PC-3 (cell line): ENCODE results near the gene RHOV. TPM values are rescaled to one million over a fixed set of nuclear protein-coding genes. Genes with fewer than 3 reads are reported as not detected.
A peak's percentile ranks its signal among the peaks of the same experiment; 100 is the strongest.

Source experiments
- ATAC-seq: fragments of 200-7000 bp; cut with Tn5 transposase; 2 replicates; pipeline ENCODE4 v1.9.1; 2020; ENCODE audit warnings: mild to moderate bottlenecking, moderate library complexity
- BruUV-seq: library from RNA; stranded (reverse); fragments of 400-500 nt; replicated peaks from 2 replicates; lab custom pipeline; 2021; lab: Mats Ljungman, UMichigan
- CTCF ChIA-PET: fragments of 300-600 bp; sonication (Branson Sonifier 250); formaldehyde crosslinking; loops from one replicate; lab custom pipeline; 2022; ENCODE audit warnings: antibody characterized with exemption; lab: Charles Lee
- POLR2A ChIA-PET: fragments of 300-600 bp; sonication (Branson Sonifier 250); formaldehyde crosslinking; loops from one replicate; lab custom pipeline; 2022; ENCODE audit warnings: antibody characterized with exemption; ENCODE audit not compliant: unreplicated experiment; lab: Charles Lee
- DNase-seq: peaks from one replicate; pipeline ENCODE4 v3.0.0-alpha.2; 2015
- H2AFZ ChIP-seq: fragments of 300-600 bp; sonication (generic); 2 replicates; pipeline ENCODE4 v1.6.0; 2016; ENCODE audit warnings: antibody characterized with exemption, low read length
- H3F3A ChIP-seq: fragments of 300-600 bp; sonication (generic); one replicate; pipeline ENCODE4 v1.6.0; 2017; ENCODE audit warnings: antibody characterized with exemption, low read length, control low read depth, mild to moderate bottlenecking; ENCODE audit not compliant: unreplicated experiment
- H3K27ac ChIP-seq: fragments of 300-600 bp; sonication (generic); 2 replicates; pipeline ENCODE4 v1.5.1; 2016; ENCODE audit warnings: mild to moderate bottlenecking, low read length
- H3K27me3 ChIP-seq: fragments of 300-600 bp; sonication (generic); 2 replicates; pipeline ENCODE4 v1.6.1; 2016; ENCODE audit warnings: low read length, mixed read lengths
- H3K36me3 ChIP-seq: fragments of 300-600 bp; sonication (generic); 2 replicates; pipeline ENCODE4 v1.6.1; 2016; ENCODE audit warnings: low read depth, mixed run types, low read length, mixed read lengths
- H3K4me1 ChIP-seq: fragments of 300-600 bp; sonication (generic); 2 replicates; pipeline ENCODE4 v1.5.1; 2016; ENCODE audit warnings: low read length; ENCODE audit not compliant: insufficient read depth
- H3K4me2 ChIP-seq: fragments of 300-600 bp; sonication (generic); 2 replicates; pipeline ENCODE4 v1.6.0; 2016; ENCODE audit warnings: low read length
- H3K4me3 ChIP-seq: fragments of 300-600 bp; sonication (generic); 2 replicates; pipeline ENCODE4 v1.5.1; 2016; ENCODE audit warnings: mild to moderate bottlenecking, low read length, mixed read lengths
- H3K79me2 ChIP-seq: fragments of 300-600 bp; sonication (generic); 2 replicates; pipeline ENCODE4 v1.6.1; 2017; ENCODE audit warnings: low read length, mixed read lengths
- H3K9ac ChIP-seq: fragments of 300-600 bp; sonication (generic); 2 replicates; pipeline ENCODE4 v1.6.0; 2016; ENCODE audit warnings: mild to moderate bottlenecking, low read length
- H3K9me2 ChIP-seq: fragments of 300-600 bp; sonication (generic); replicated peaks from 2 replicates; pipeline ENCODE4 v1.6.1; 2016; ENCODE audit warnings: mixed run types, low read length, mixed read lengths
- H3K9me3 ChIP-seq: fragments of 300-600 bp; sonication (generic); 2 replicates; pipeline ENCODE4 v1.6.1; 2016; ENCODE audit warnings: low read length, mixed read lengths
- H4K20me1 ChIP-seq: fragments of 300-600 bp; sonication (generic); 2 replicates; pipeline ENCODE4 v1.6.1; 2016; ENCODE audit warnings: low read length, mixed read lengths
- CTCF ChIP-seq: fragments of 300-600 bp; sonication (generic); conservative IDR thresholded peaks from 2 replicates; pipeline ENCODE4 v1.5.1; 2017; ENCODE audit warnings: antibody characterized with exemption, low read depth, mild to moderate bottlenecking, low read length
- EZH2 ChIP-seq: fragments of 300-600 bp; sonication (generic); IDR thresholded peaks from one replicate; pipeline ENCODE4 v1.6.1; 2017; ENCODE audit warnings: antibody characterized with exemption, mild to moderate bottlenecking, low read length; ENCODE audit not compliant: unreplicated experiment
- EZH2phosphoT487 ChIP-seq: fragments of 300-600 bp; sonication (generic); IDR thresholded peaks from 2 replicates; pipeline ENCODE4 v1.6.1; 2018; ENCODE audit warnings: mild to moderate bottlenecking, antibody characterized with exemption, low read length, borderline replicate concordance
- intact Hi-C: fragments of 100-400 bp; cut with micrococcal nuclease; formaldehyde crosslinking; loops from 2 replicates; pipeline ENCODE4 v1.9.0; 2023
- total RNA-seq: library from RNA; depleted of rRNA; stranded (reverse); fragments of >200 nt; gene quantifications from 2 replicates; pipeline ENCODE4 v1.2.3, GENCODE V29; 2014

Gene RHOV
- total RNA-seq, 1 experiment from 2014 or later: 39.5 TPM

GRCh38 chr15:40856746-40857145 lies 17.3 kb downstream of the RHOV start:
- no peak for TF ChIP-seq EZH2
- TF ChIP-seq EZH2phosphoT487: no peak
- no peak for TF ChIP-seq CTCF
- no peaks in the 10 kb centered on the region for H3K27me3 ChIP-seq
- POLR2A ChIA-PET: no interaction called here
- H2AFZ ChIP-seq: no peak overlapping the region
- peak overlapping the region; percentile 64 for H3K9ac ChIP-seq
- DNase-seq (no peak), ATAC-seq (no peak)
- CTCF ChIA-PET: interaction anchor here (0.8 to 3.8 kb wide), 9 partner anchors 10 to 74 kb away, joined by 3 to 80 read pairs (median 7); partner anchors contain the start of genes RHOV, SPINT1 and VPS18
- peak overlapping the region; percentile 7 for H3K4me3 ChIP-seq
- peaks cover 30% of the 10 kb centered on the region for H3K4me1 ChIP-seq
- H3K9me3 ChIP-seq: no peaks in the 10 kb centered on the region
- H3K27ac ChIP-seq: peak overlapping the region; percentile 94
- peaks cover 3% of the 10 kb centered on the region; the same call in 1 of the 2 replicates for H3K79me2 ChIP-seq
- intact Hi-C loops: loop anchor here (1.0 to 5.0 kb wide), 4 partner anchors 38 to 161 kb away; partner anchors contain the start of gene VPS18
- H4K20me1 ChIP-seq: no peaks in the 10 kb centered on the region
- peaks cover 29% of the 10 kb centered on the region for H3K36me3 ChIP-seq
- BruUV-seq: no TSS peak
- peaks cover 14% of the 10 kb centered on the region for H3F3A ChIP-seq
- H3K9me2 ChIP-seq: no peaks in the 10 kb centered on the region
- peak overlapping the region; percentile 64 for H3K4me2 ChIP-seq

GRCh38 chr15:40855706-40856234 lies 18.3 kb downstream of the RHOV start:
- BruUV-seq: no TSS peak
- no peaks in the 10 kb centered on the region for H3K9me3 ChIP-seq
- H2AFZ ChIP-seq: no peak overlapping the region
- TF ChIP-seq CTCF (no peak), EZH2 (no peak), EZH2phosphoT487 (no peak)
- intact Hi-C loops: loop anchor here (5.0 kb wide), 1 partner anchor 162 kb away; no protein-coding TSS in a partner anchor
- peaks cover 14% of the 10 kb centered on the region for H3F3A ChIP-seq
- H3K27ac ChIP-seq: no peak overlapping the region
- peaks cover 11% of the 10 kb centered on the region for H3K79me2 ChIP-seq
- POLR2A ChIA-PET: interaction anchor here (0.6 kb wide), 1 partner anchor 57 kb away, joined by 3 read pairs; no protein-coding TSS in a partner anchor
- H3K4me1 ChIP-seq: peaks cover 23% of the 10 kb centered on the region
- no peak overlapping the region for H3K4me3 ChIP-seq
- ATAC-seq (no peak), DNase-seq (no peak)
- H3K4me2 ChIP-seq: no peak overlapping the region
- H3K27me3 ChIP-seq: no peaks in the 10 kb centered on the region
- H4K20me1 ChIP-seq: no peaks in the 10 kb centered on the region
- CTCF ChIA-PET: no interaction called here
- H3K9me2 ChIP-seq: no peaks in the 10 kb centered on the region
- peaks cover 33% of the 10 kb centered on the region for H3K36me3 ChIP-seq
- no peak overlapping the region for H3K9ac ChIP-seq

GRCh38 chr15:40854161-40854560 lies 19.9 kb downstream of the RHOV start:
- POLR2A ChIA-PET: no interaction called here
- H4K20me1 ChIP-seq: no peaks in the 10 kb centered on the region
- no peak overlapping the region for H3K27ac ChIP-seq
- H3K9ac ChIP-seq: no peak overlapping the region
- TF ChIP-seq EZH2phosphoT487 (no peak), CTCF (no peak), EZH2 (no peak)
- H2AFZ ChIP-seq: no peak overlapping the region
- no TSS peak for BruUV-seq
- intact Hi-C loops: no loop called here
- no peaks in the 10 kb centered on the region for H3K9me3 ChIP-seq
- peaks cover 23% of the 10 kb centered on the region for H3K4me1 ChIP-seq
- H3K27me3 ChIP-seq: no peaks in the 10 kb centered on the region
- no peak overlapping the region for H3K4me3 ChIP-seq
- CTCF ChIA-PET: no interaction called here
- DNase-seq (no peak), ATAC-seq (no peak)
- peaks cover 26% of the 10 kb centered on the region for H3K79me2 ChIP-seq
- H3K36me3 ChIP-seq: peaks cover 44% of the 10 kb centered on the region
- H3K4me2 ChIP-seq: no peak overlapping the region
- no peaks in the 10 kb centered on the region for H3K9me2 ChIP-seq
- H3F3A ChIP-seq: peaks cover 9% of the 10 kb centered on the region
